Endothelial cell (in vitro differentiated cells): Measurements from ENCODE around the gene CLCA4. TPM values are rescaled to one million over a fixed set of nuclear protein-coding genes. Genes with fewer than 3 reads are reported as not detected.
"Not testable (repeated sequence)": the region's sequence is repeated elsewhere in the genome, so short reads cannot be mapped to it uniquely, and the experiment has no call there.

ENCODE experiments used
- DNase-seq: peaks from one replicate; pipeline ENCODE4 v3.0.0; 2021; ENCODE audit warnings: low spot score
- H3K27ac Mint-ChIP-seq: one replicate; pipeline ENCODE4 v1.8.0; 2021; ENCODE audit warnings: mixed read lengths, inconsistent platforms; ENCODE audit not compliant: unreplicated experiment
- H3K27me3 Mint-ChIP-seq: one replicate; pipeline ENCODE4 v1.8.0; 2021; ENCODE audit warnings: mild to moderate bottlenecking, moderate library complexity, mixed read lengths, inconsistent platforms; ENCODE audit not compliant: unreplicated experiment
- H3K36me3 Mint-ChIP-seq: one replicate; pipeline ENCODE4 v1.8.0; 2021; ENCODE audit warnings: mild to moderate bottlenecking, low read depth, mixed read lengths, inconsistent platforms; ENCODE audit not compliant: unreplicated experiment
- H3K4me1 Mint-ChIP-seq: one replicate; pipeline ENCODE4 v1.8.0; 2021; ENCODE audit warnings: mild to moderate bottlenecking, mixed read lengths, inconsistent platforms; ENCODE audit not compliant: unreplicated experiment
- H3K4me3 Mint-ChIP-seq: one replicate; pipeline ENCODE4 v1.8.0; 2021; ENCODE audit warnings: mild to moderate bottlenecking, mixed read lengths, inconsistent platforms; ENCODE audit not compliant: unreplicated experiment
- H3K9me3 Mint-ChIP-seq: one replicate; pipeline ENCODE4 v1.8.0; 2021; ENCODE audit warnings: mixed read lengths, inconsistent platforms; ENCODE audit not compliant: unreplicated experiment
- CTCF ChIP-seq: fragments of 200-600 bp; sonication (generic); IDR thresholded peaks from one replicate; pipeline ENCODE4 v1.5.0; 2021; ENCODE audit warnings: antibody characterized with exemption; ENCODE audit not compliant: unreplicated experiment
- long read RNA-seq: library from polyadenylated mRNA; unstranded; transcript quantifications from one replicate; pipeline ENCODE4 v2.0.0, GENCODE V29; 2020; ENCODE audit not compliant: unreplicated experiment
- total RNA-seq: library from RNA; stranded (reverse); fragmentation: NEBNext Ultra II Directional; extraction: Animal tissue kit (Norgen Biotek cat#: 25700); gene quantifications from one replicate; pipeline ENCODE4 v1.2.1, GENCODE V29; 2021; ENCODE audit not compliant: unreplicated experiment

CLCA4 gene
- total RNA-seq, result not detected
- long read RNA-seq, result 0 reads

- Mint-ChIP-seq H3K27ac (no peak within 1 kb of the TSS), H3K36me3 (no peaks in the 10 kb centered on the region), H3K27me3 (peaks cover 2% of the 10 kb centered on the region), H3K9me3 (no peaks in the 10 kb centered on the region), H3K4me3 (no peak within 1 kb of the TSS), H3K4me1 (peaks cover 3% of the 10 kb centered on the region)
- TF ChIP-seq CTCF, result no peak
- no peak for DNase-seq
Measured at GRCh38 chr1:86546787-86547221, at the start of gene CLCA4. TSS of gene CLCA4 (plus strand) at chr1:86547078. CDS start at chr1:86547120, 42 bp downstream.

- Mint-ChIP-seq H3K27me3 (peaks cover 7% of the 10 kb centered on the region), H3K9me3 (no peaks in the 10 kb centered on the region), H3K4me3 (no peak overlapping the region), H3K36me3 (no peaks in the 10 kb centered on the region), H3K4me1 (peaks cover 12% of the 10 kb centered on the region), H3K27ac (no peak overlapping the region)
- DNase-seq, result no peak
- no peak for TF ChIP-seq CTCF
Measured at GRCh38 chr1:86498281-86498680, 48.6 kb upstream of the CLCA4 start.

- Mint-ChIP-seq H3K4me1 (peaks cover 26% of the 10 kb centered on the region), H3K9me3 (no peaks in the 10 kb centered on the region), H3K36me3 (no peaks in the 10 kb centered on the region), H3K27ac (no peak overlapping the region), H3K27me3 (peaks cover 11% of the 10 kb centered on the region), H3K4me3 (no peak overlapping the region)
- DNase-seq, result no peak
- peak; percentile 100 for TF ChIP-seq CTCF
Measured at GRCh38 chr1:86499987-86500593, 46.8 kb upstream of the CLCA4 start.

- no peak overlapping the region for H3K27ac Mint-ChIP-seq
- TF ChIP-seq CTCF, result no peak
- H3K36me3 Mint-ChIP-seq, result no peaks in the 10 kb centered on the region
- peaks cover 26% of the 10 kb centered on the region for H3K4me1 Mint-ChIP-seq
- no peak overlapping the region for H3K4me3 Mint-ChIP-seq
- H3K27me3 Mint-ChIP-seq, result peaks cover 11% of the 10 kb centered on the region
- no peaks in the 10 kb centered on the region for H3K9me3 Mint-ChIP-seq
- no peak for DNase-seq
Measured at GRCh38 chr1:86500714-86501113, 46.2 kb upstream of the CLCA4 start.

GRCh38 chr1:86502125-86502646 is 44.7 kb upstream of the CLCA4 start:
- Mint-ChIP-seq H3K4me3 (peak overlapping the region; percentile 92), H3K27ac (peak overlapping the region; percentile 95), H3K27me3 (peaks cover 11% of the 10 kb centered on the region), H3K4me1 (peaks cover 26% of the 10 kb centered on the region)
- not testable (repeated sequence) for H3K9me3 Mint-ChIP-seq, H3K36me3 Mint-ChIP-seq
- DNase-seq, result peak; percentile 56
- peak; percentile 76 for TF ChIP-seq CTCF
